HepG2 (cell line): ENCODE data around the gene SERTAD2. TPM values are rescaled to one million over a fixed set of nuclear protein-coding genes. Genes with fewer than 3 reads are reported as not detected.

Source experiments
- EP300 ChIP-seq, 3 experiments: sonication (generic) in 1 of 3; formaldehyde crosslinking in 1 of 3; IDR thresholded peaks; 2 replicates each; pipeline versions ENCODE4 v1.5.1 to v1.6.1; 2011 to 2020; ENCODE audit warnings: low read depth in 2 of 3, low read length in 2 of 3, borderline replicate concordance in 1 of 3, improper control_type of control experiment in 1 of 3, mild to moderate bottlenecking in 1 of 3, missing genetic modification reagents in 1 of 3, moderate library complexity in 1 of 3
- FOXA1 ChIP-seq, 2 experiments: fragments of 450-650 bp in 1 of 2; sonication (generic) in 1 of 2; formaldehyde crosslinking in 1 of 2; IDR thresholded peaks; 2 replicates each; pipeline versions ENCODE4 v1.4.0 to v1.6.1; 2016 to 2020; ENCODE audit warnings: missing genetic modification reagents in 1 of 2
- GTF3A ChIP-seq: sonication (generic); formaldehyde crosslinking; conservative IDR thresholded peaks from 2 replicates; pipeline ENCODE4 v1.4.0; 2020; ENCODE audit warnings: mild to moderate bottlenecking, missing genetic modification reagents
- HES4 ChIP-seq: sonication (generic); formaldehyde crosslinking; IDR thresholded peaks from 2 replicates; pipeline ENCODE4 v1.9.0; 2021; ENCODE audit warnings: mild to moderate bottlenecking, missing genetic modification reagents, borderline replicate concordance
- MIXL1 ChIP-seq: IDR thresholded peaks from 2 replicates; pipeline ENCODE4 v1.6.1; 2016
- SIN3A ChIP-seq: IDR thresholded peaks from 2 replicates; pipeline ENCODE4 v1.6.1; 2011; ENCODE audit warnings: low read depth, mild to moderate bottlenecking, control low read depth, low read length, borderline replicate concordance
- SIX4 ChIP-seq: sonication (generic); formaldehyde crosslinking; IDR thresholded peaks from 2 replicates; pipeline ENCODE4 v1.4.0; 2020; ENCODE audit warnings: missing genetic modification reagents
- SKI ChIP-seq: fragments of 450-650 bp; IDR thresholded peaks from one replicate; pipeline ENCODE4 v1.6.1; 2018; ENCODE audit warnings: mild to moderate bottlenecking; ENCODE audit not compliant: partially characterized antibody
- ZBTB1 ChIP-seq: sonication (generic); formaldehyde crosslinking; IDR thresholded peaks from 2 replicates; pipeline ENCODE4 v1.4.0; 2020; ENCODE audit warnings: missing genetic modification reagents, borderline replicate concordance
- ZC3H4 ChIP-seq: sonication (generic); formaldehyde crosslinking; IDR thresholded peaks from 2 replicates; pipeline ENCODE4 v1.4.0; 2020; ENCODE audit warnings: missing genetic modification reagents, borderline replicate concordance
- ZKSCAN1 ChIP-seq: fragments of 150-350 bp; IDR thresholded peaks from 2 replicates; pipeline ENCODE4 v1.6.1; 2014; ENCODE audit warnings: low read length
- ZNF30 ChIP-seq: sonication (generic); formaldehyde crosslinking; IDR thresholded peaks from 2 replicates; pipeline ENCODE4 v1.5.0; 2020; ENCODE audit warnings: mild to moderate bottlenecking, missing genetic modification reagents
- ZNF451 ChIP-seq: sonication (generic); formaldehyde crosslinking; IDR thresholded peaks from 2 replicates; pipeline ENCODE4 v1.5.0; 2020; ENCODE audit warnings: mild to moderate bottlenecking, missing genetic modification reagents
- ZNF564 ChIP-seq: sonication (generic); formaldehyde crosslinking; IDR thresholded peaks from 2 replicates; pipeline ENCODE4 v1.8.1; 2023; ENCODE audit warnings: mild to moderate bottlenecking, missing genetic modification reagents
- ZNF567 ChIP-seq: sonication (generic); formaldehyde crosslinking; IDR thresholded peaks from 2 replicates; pipeline ENCODE4 v1.8.1; 2023; ENCODE audit warnings: mild to moderate bottlenecking, missing genetic modification reagents, borderline replicate concordance
- ZNF605 ChIP-seq: sonication (generic); formaldehyde crosslinking; IDR thresholded peaks from 2 replicates; pipeline ENCODE4 v1.8.0; 2022; ENCODE audit warnings: mild to moderate bottlenecking, missing genetic modification reagents
- polyA plus RNA-seq, 8 experiments: library from polyadenylated mRNA; depleted of rRNA in 3 of 8; stranded (reverse) in 7 of 8; unstranded in 1 of 8; fragments of >200 nt; fragmentation: Illumina TruSeq in 4 of 8; extraction: Trizol in 4 of 8; gene quantifications; 2 replicates each; pipeline versions ENCODE4 v1.2.1 to v1.2.3, GENCODE V29; 2011 to 2016; ENCODE audit warnings: low read depth in 4 of 8, missing spikeins in 1 of 8, mixed read lengths in 1 of 8; ENCODE audit not compliant: insufficient read depth in 1 of 8
- total RNA-seq, 5 experiments: library from RNA; depleted of rRNA; stranded (reverse); fragments of >200 nt; fragmentation: Illumina TruSeq; extraction: Trizol; gene quantifications; 2 replicates each; pipeline ENCODE4 v1.2.3, GENCODE V29; 2016; ENCODE audit warnings: low read depth in 1 of 5
- TF ChIP-seq, protein P1 (sequence below): sonication (generic); formaldehyde crosslinking; IDR thresholded peaks from 2 replicates; pipeline ENCODE4 v1.4.0; 2020; ENCODE audit warnings: missing genetic modification reagents, borderline replicate concordance
- TF ChIP-seq, protein P2 (sequence below): IDR thresholded peaks from 2 replicates; pipeline ENCODE4 v1.6.1; 2012; ENCODE audit warnings: low read length, improper control_type of control experiment
- TF ChIP-seq, protein P3 (sequence below): IDR thresholded peaks from 2 replicates; pipeline ENCODE4 v1.6.1; 2016; ENCODE audit warnings: low read depth

The SERTAD2 gene
- total and polyA plus RNA-seq, 2 of the 13 experiments (the other 11 are each of a cell fraction or from before 2014, with no cell fraction given), result 6.7 to 22.6 TPM

DNA sequence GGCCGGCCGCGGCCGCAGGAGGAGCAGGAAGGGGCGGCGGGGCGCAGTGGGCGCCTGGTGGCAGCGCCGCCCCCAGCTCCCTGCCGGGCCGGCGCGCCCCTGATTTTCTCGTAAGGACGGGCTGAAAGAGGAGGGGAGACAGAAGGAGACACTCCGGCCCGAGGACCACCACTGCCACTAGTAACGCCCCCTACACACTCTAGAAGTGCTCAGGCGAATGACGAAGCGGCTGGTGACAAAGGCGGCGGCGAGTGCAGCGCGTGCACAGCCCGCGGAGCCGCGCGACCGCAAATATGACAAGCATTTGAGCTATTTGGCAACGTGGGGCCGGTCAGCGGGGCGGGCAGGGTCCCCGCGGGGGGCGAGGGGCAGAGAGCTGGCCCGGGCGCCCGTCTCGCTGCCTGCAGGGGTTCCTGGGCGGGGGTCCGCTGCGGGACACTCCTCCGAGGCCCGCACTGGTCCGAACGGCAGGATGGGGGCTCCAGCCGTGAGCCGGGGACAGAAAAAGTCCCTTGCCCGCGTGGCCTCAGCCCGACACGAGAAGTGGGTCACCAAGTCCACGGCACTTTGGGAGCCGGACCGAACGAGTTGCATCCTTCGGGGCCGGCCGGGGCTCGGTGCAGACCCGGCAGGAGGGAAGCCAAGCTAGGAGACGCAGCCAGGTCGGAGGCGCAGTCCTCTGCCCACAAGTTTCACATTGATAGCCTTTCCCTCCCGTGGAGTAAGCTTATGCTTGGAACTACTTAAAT lies 524 bp upstream of the SERTAD2 start (continued):
- TF ChIP-seq, protein P1, sequence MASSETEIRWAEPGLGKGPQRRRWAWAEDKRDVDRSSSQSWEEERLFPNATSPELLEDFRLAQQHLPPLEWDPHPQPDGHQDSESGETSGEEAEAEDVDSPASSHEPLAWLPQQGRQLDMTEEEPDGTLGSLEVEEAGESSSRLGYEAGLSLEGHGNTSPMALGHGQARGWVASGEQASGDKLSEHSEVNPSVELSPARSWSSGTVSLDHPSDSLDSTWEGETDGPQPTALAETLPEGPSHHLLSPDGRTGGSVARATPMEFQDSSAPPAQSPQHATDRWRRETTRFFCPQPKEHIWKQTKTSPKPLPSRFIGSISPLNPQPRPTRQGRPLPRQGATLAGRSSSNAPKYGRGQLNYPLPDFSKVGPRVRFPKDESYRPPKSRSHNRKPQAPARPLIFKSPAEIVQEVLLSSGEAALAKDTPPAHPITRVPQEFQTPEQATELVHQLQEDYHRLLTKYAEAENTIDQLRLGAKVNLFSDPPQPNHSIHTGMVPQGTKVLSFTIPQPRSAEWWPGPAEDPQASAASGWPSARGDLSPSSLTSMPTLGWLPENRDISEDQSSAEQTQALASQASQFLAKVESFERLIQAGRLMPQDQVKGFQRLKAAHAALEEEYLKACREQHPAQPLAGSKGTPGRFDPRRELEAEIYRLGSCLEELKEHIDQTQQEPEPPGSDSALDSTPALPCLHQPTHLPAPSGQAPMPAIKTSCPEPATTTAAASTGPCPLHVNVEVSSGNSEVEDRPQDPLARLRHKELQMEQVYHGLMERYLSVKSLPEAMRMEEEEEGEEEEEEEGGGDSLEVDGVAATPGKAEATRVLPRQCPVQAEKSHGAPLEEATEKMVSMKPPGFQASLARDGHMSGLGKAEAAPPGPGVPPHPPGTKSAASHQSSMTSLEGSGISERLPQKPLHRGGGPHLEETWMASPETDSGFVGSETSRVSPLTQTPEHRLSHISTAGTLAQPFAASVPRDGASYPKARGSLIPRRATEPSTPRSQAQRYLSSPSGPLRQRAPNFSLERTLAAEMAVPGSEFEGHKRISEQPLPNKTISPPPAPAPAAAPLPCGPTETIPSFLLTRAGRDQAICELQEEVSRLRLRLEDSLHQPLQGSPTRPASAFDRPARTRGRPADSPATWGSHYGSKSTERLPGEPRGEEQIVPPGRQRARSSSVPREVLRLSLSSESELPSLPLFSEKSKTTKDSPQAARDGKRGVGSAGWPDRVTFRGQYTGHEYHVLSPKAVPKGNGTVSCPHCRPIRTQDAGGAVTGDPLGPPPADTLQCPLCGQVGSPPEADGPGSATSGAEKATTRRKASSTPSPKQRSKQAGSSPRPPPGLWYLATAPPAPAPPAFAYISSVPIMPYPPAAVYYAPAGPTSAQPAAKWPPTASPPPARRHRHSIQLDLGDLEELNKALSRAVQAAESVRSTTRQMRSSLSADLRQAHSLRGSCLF (CRISPR knock-in tag), result no peak
- TF ChIP-seq FOXA1 (IDR thresholded peaks at IDR 0.05), result no peak
- peak; percentile 12; the same call in 1 of the 2 replicates for TF ChIP-seq FOXA1 (CRISPR knock-in tag; IDR thresholded peaks at IDR 0.05)
- TF ChIP-seq, protein P2, sequence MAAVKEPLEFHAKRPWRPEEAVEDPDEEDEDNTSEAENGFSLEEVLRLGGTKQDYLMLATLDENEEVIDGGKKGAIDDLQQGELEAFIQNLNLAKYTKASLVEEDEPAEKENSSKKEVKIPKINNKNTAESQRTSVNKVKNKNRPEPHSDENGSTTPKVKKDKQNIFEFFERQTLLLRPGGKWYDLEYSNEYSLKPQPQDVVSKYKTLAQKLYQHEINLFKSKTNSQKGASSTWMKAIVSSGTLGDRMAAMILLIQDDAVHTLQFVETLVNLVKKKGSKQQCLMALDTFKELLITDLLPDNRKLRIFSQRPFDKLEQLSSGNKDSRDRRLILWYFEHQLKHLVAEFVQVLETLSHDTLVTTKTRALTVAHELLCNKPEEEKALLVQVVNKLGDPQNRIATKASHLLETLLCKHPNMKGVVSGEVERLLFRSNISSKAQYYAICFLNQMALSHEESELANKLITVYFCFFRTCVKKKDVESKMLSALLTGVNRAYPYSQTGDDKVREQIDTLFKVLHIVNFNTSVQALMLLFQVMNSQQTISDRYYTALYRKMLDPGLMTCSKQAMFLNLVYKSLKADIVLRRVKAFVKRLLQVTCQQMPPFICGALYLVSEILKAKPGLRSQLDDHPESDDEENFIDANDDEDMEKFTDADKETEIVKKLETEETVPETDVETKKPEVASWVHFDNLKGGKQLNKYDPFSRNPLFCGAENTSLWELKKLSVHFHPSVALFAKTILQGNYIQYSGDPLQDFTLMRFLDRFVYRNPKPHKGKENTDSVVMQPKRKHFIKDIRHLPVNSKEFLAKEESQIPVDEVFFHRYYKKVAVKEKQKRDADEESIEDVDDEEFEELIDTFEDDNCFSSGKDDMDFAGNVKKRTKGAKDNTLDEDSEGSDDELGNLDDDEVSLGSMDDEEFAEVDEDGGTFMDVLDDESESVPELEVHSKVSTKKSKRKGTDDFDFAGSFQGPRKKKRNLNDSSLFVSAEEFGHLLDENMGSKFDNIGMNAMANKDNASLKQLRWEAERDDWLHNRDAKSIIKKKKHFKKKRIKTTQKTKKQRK, result no peak
- peak; percentile 65; the same call in 1 of the 2 replicates for TF ChIP-seq SIN3A
- no peak for TF ChIP-seq ZBTB1 (CRISPR knock-in tag)
- peak; percentile 53; the same call in 1 of the 2 replicates for TF ChIP-seq ZC3H4 (CRISPR knock-in tag)
- TF ChIP-seq, protein P3, sequence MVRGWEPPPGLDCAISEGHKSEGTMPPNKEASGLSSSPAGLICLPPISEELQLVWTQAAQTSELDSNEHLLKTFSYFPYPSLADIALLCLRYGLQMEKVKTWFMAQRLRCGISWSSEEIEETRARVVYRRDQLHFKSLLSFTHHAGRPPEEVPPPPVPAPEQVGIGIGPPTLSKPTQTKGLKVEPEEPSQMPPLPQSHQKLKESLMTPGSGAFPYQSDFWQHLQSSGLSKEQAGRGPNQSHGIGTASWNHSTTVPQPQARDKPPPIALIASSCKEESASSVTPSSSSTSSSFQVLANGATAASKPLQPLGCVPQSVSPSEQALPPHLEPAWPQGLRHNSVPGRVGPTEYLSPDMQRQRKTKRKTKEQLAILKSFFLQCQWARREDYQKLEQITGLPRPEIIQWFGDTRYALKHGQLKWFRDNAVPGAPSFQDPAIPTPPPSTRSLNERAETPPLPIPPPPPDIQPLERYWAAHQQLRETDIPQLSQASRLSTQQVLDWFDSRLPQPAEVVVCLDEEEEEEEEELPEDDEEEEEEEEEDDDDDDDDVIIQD (CRISPR knock-in tag), result no peak
- peak; percentile 70 for TF ChIP-seq ZNF605 (CRISPR knock-in tag)
- TF ChIP-seq SIX4 (CRISPR knock-in tag), result no peak
- no peak; the same call in 1 of the 2 replicates for TF ChIP-seq MIXL1 (CRISPR knock-in tag)
- TF ChIP-seq ZKSCAN1, result no peak
- peak; percentile 37 to 66; a peak in 2 of 4 replicates for TF ChIP-seq EP300 (IDR thresholded peaks at IDR 0.05; ENCODE audit: low read depth in 2 of 2, low read length in 2 of 2)
- peak; percentile 38; the same call in 1 of the 2 replicates for TF ChIP-seq EP300 (CRISPR knock-in tag; IDR thresholded peaks at IDR 0.05; ENCODE audit: borderline replicate concordance)
- TF ChIP-seq ZNF451 (CRISPR knock-in tag), result no peak; the same call in none of the 2 replicates
- no peak; the same call in 1 of the 2 replicates for TF ChIP-seq ZNF567 (CRISPR knock-in tag)
- no peak for TF ChIP-seq HES4 (CRISPR knock-in tag)
- TF ChIP-seq GTF3A (CRISPR knock-in tag), result no peak
- TF ChIP-seq ZNF30, result 0 out of 2 replicates have a peak, but pooled peaks have one; percentile 64
- TF ChIP-seq ZNF564 (CRISPR knock-in tag), result peak; percentile 53; the same call in 1 of the 2 replicates
- TF ChIP-seq SKI, result peak; percentile 56
